NCI-H2081 (cell line): ENCODE measurements around the gene PMFBP1.

Experiments
- DNase-seq, 2 experiments: peaks; one replicate each; lab custom pipeline; 2025; lab: John Stamatoyannopoulos, UW

The PMFBP1 gene

DNA sequence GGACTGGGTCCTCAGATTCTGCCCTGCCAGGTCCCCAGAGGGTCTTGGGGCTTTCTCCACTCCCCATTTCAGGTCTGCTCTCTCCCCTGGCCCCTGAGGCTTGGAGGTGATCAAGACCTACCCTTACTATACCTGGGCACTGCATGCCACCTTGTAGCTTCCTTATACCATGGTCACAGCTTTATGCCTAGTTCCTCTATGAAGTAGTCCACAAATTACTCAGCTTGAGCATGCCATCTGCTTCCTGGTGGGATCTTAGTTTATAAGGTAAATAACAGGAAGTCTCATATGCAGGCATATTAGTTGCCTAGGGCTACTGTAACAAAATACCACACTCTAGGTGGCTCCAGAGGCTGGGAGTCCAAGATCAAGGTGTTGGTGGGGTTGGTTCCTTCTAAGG lies 11.0 kb upstream of the PMFBP1 start:
- peak; percentile 3 to 31 for DNase-seq

DNA sequence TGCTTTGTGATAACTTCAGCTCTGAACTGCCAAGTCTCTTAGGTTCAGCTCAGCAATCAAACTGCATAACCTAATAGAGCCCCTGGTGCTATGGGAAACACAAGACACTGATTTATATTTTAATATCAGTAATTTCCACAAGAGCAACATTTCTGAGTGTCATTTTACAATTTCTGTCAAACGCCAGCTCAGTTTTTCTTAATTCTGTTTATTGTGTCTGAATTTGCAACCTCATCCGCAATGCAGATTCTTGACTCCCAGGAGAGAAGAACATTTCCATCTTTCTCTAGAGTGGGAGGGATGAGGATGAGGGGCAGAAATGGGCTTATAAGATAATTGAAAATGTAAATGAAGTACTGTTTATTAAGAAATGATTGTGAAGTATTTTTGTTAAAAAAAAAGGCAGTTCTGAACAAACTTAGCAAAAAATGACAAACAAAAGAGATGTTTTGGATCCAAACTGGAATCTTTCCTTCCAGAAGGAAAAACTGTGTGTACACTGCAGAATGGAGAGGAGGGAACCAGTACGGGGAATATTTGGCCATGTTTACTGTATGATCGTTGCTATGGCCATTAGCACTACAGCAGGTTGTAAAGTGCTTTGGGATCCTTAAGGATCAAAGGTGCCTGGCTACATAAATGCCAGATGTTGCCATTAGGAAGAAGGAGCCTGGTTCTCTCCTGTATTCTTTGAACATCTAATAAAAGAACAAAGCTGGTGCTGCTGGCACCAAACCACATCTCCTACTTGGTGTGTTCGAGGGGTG lies 7.4 kb upstream of the PMFBP1 start:
- peak in 1 of 2 experiments; percentile 2 for DNase-seq

DNA sequence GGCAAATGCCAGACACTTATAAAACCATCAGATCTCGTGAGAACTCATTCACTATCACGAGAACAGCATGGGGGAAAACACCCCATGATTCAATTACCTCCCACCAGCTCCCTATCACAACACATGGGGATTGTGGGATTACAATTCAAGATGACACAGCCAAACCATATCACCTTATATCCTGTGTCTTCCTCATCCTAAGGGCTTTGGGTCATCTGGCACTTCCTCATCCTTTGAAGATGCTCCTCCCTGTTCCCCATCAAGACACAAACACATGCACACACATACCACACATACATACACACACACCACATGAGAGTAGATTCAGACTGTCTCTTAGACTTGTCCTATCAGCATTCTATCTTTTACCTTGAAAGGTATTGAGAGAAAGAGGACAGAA lies 2.8 kb upstream of the PMFBP1 start:
- no peak for DNase-seq

DNA sequence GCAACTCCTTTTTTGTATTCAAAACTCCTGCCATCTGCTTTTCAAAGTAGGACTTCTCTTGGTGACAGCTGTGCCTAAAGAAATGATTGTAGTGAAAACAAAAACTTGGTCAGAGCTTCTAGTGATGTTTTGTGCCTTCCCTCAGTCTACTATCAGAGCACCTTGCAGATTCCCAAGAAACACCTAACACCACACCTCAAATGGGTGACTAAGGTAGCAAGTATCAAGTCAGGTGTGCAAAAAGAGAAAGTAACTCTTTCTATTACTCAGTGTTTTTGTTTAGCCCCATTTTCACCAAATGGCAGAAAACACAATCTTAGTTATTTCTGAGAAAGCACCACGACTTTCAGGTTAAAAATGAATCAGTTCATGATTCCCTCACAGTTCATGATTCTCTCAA lies 2.0 kb upstream of the PMFBP1 start:
- DNase-seq = no peak

DNA sequence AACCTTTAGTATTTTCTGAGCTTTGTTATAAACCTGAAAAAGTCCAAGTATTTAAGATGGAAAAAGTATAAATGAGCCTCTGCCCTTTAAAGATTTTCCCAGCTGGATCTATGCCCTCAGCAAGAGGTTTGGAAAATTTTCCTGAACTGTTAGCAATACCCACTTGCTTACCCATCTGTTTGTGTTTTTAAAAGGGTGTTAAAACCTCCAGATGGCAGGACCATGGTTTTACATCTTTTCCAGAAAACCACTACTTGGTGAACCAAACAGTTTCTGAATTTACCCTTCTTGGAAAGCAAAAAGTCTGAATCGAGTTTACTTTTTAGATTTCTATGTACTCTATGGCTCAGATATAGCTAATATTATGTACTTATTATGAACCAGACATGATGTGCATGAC lies 719 bp downstream of the PMFBP1 start:
- no peak for DNase-seq

DNA sequence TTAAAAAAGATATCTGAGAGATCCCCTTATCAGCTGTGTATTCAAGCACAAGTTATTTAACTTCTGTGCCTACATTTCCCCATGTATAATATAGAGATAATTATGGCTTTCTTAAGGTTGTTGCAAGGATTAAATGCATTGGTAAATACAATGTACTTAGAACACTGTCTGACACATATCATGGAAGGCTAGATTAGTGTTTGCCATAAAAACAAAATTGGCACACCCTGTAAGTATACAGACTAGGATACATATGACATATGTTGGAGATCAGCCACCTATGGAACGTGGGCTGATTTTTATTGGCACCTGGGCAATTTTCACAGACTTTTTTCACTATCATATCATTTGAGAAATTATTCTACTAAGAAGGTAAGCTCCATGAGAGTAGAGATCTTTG lies 2.2 kb downstream of the PMFBP1 start:
- no peak for DNase-seq

DNA sequence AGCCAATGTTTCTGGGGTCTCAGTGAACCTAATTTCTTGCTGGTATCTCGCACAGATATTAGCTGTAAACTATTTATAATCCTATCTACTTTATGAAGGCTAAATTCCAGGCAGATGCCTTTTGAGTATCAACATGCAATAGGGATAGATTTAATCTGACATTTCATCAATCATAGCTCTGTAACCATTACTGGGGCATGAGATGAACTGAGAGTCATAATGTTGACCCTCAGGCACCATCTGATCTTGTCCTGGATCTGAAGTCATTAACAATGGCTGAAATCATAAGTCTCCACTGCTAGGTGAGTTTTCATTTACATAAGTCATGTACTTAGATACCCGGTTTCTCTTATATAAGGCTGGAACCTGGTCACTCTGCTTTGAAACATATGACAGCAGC lies 3.6 kb downstream of the PMFBP1 start:
- DNase-seq = no peak

DNA sequence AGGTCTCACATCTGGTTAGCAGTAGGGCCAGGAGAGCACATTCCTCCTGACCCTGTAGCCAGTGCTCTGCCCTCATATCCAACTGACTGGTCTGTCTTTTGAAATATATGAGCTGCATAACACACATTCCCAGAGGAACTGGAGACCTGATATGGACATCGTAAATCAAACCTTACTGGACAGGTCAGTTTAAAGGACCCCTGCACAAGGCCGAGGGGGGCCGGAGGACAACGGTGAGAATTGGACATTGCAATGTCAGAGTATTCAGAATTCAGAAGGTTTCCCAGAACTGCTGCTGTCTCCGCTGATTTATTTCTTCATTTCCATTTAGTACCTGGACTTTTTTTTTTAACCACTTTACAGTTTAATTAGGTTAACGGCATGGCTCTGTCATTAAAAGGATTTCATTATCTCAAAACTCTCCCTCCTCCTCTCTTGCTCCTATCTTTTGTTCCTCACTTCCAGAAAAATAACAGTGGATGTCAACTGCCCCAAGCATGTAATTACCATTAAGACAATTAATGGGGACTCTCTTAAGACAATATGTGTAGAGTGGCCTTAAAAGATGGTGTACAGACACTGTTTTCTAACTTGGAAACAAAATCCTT lies 4.9 kb downstream of the PMFBP1 start:
- no peak for DNase-seq

DNA sequence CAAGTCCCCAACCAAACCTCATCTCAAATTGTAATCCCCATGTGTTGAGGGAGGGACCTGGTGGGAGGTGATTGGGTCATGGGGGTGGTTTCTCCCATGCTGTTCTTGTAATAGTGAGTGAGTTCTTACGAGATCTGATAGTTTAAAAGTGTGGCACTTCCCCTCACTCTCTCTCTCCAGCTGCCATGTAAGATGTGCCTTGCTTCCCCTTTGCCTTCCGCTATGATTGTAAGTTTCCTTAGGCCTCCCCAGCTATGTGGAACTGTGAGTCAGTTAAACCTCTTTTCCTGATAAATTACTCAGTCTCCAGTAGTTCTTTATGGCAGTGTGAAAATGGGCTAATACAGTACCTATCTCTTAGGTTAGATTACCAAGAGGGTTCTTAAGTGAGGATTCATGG lies 5.8 kb downstream of the PMFBP1 start:
- DNase-seq = no peak

DNA sequence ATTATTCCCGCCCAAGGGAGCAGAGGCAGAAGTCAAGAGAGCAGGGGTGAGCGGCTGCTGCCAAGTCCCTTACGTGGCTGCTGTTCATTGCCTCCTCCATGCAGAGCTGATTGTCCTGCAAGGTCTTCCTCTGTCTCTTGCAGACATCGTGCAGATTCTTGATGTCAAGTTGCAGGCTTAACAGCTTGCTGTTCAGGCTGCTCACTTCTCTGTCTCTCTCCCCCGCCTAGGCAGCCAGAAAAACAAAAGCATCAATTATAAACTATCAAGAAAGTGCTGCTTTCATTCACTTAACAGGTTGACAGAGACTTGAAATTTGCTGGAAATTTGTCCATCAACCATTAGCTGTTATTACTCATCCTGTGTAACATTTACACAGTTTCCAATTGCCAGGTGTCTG lies 7.3 kb downstream of the PMFBP1 start:
- no peak for DNase-seq

DNA sequence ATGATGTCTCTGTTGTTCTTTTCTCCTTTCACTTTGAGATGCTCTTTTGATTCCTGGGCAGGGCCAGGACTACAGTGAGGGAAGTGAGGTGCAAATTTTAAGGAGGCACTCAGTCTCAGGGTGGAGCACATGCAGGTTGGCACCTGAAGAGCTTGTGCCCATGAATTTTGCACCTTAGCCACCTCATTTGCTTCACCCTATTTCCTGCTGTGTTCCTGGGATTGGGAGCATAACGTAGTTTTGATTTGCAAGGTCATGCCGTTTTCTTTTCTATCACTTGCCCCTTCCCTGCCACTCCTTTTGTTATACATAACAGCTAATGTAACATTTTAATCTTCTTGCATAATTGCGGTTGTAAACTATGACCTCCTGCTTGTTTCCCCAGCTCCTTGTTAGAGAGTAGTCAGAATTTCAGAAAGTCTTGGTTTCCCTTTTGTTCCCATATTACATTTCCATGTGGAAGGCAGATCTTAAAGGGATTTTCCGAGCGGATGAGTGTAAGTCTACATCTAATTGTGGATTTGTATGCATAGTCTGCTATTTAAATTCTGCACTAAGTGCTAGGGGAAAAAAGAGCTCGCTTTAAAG lies 9.8 kb downstream of the PMFBP1 start:
- no peak for DNase-seq

DNA sequence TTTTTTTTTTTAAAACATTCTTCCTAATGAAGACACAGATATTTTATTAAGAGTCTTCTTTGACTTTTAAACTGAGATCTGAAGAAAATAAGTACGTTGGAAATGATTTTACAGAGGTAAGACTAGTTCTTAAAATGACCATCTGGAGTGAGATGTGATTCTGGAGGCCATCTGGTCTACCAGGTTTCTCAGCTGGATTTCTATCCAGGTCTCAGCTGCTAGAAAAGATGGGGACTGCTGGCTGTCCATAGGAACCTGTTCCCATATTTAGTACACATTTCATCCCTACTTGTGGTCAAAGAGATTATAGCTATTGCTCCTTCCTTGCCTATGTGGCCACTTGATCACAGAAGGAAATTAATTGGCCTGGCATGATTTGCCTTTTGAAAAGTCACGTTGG lies 12.2 kb downstream of the PMFBP1 start:
- no peak for DNase-seq

DNA sequence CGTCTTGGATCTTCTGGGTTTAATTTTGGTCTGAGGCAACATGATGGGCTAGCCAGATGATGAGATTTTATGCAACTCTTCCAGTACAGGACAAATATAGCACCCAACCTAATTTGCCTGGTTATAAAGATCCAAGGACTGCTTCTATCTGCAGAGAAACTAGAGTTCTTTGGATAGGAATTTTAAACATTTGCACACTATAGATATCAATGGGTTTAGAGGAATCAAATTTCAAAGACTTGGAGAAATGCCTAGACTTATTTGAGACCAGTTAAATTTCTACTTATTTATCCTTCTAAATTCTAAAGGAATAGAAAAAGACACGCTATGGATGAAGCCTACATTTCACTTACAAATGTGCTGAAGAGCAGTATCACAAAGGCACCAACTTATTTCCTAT lies 12.6 kb downstream of the PMFBP1 start:
- no peak for DNase-seq

DNA sequence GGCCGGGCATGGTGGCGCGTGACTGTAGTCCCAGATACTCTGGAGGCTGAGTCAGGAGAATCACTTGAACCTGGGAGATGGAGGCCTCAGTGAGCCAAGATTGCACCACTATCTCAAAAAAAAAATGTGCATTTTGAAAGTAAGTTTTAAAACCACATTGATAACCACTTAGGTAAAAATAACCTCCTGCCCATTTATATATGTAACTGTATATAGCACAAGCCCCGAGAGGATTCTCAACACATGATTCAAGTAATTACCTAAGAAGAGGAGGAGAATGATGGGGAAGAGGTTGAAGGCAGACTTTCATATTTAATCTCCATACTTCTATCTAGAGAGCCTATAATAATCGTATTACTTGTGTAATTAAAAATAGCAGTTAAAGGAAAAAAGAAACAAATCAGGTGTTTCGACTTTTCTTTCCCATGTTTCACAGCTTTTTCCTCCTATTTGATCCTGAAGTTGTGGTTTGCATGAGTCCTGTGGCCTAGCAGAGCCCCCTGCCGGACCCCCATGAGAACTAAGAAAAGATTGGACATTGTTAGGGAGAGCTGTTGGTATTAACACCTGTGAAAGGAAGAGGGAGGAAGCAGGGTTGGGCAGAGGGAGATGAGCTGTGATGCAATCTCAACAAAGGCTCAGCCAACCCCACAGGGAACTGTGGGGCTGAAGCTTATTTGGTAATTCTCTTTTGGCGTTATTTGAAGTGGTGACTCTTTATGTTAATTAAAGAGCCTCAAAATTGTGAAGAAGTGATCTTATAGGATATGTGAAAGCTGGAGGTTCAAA lies 22.1 kb downstream of the PMFBP1 start:
- DNase-seq = no peak

DNA sequence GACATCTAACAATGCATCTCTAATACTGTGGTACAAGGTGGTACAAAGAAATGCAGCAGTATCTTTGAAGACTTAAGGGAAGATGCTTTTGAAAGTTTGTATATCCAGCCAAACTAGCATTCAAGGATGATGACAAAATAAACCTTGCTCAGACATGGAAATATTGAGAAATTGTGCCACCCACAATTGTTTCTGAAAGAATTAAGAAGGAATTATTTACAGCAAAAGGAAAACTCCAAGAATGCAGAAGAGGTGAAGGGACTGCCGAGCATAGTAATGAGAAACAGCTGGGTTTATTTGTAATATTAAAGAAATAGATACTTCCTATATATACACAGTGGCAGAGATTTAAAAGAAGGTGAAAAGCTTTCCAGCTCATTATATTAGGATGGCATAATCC lies 29.5 kb downstream of the PMFBP1 start:
- DNase-seq = no peak

DNA sequence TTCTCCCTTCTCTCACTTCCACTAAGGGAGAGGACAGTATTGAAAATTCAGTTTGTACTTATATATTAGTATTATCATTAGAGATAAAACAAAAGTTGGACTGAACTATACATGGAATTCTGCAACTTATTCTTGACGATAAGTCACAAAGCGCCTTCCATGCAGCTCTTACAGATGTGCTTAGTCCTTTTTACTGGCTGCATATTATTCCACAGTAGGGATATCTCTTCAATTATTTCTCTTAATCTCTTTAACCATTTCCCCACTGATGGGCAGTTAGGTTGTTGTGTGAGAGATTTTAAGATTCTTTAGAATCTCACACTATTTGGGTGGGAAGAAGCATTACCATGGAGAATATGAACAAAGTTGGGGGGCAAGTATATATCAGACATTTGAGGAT lies 32.0 kb downstream of the PMFBP1 start:
- no peak for DNase-seq

DNA sequence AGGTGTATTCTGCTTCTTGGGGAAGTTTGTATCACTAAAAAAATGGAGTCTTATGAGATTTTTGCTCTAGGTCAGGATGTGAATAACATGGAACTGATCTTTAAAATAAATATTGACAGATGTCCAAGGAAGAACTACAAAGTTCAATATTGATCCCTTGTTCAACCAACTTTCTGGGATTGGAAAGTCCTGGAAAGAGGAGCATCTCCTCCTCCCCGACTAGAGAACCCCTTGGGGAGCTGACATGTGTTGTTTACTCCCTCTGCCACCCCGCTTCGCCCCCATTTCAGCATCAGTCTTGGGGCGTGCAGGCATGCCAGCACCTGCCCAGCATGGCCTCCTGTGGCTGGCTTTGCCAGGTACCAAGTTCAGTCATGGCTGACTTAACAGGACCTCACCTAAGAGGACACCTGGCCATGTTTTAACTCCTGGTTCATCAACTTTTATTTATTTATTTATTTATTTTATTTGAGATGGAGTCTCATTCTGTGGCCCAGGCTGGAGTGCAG lies 33.8 kb downstream of the PMFBP1 start:
- DNase-seq = no peak

DNA sequence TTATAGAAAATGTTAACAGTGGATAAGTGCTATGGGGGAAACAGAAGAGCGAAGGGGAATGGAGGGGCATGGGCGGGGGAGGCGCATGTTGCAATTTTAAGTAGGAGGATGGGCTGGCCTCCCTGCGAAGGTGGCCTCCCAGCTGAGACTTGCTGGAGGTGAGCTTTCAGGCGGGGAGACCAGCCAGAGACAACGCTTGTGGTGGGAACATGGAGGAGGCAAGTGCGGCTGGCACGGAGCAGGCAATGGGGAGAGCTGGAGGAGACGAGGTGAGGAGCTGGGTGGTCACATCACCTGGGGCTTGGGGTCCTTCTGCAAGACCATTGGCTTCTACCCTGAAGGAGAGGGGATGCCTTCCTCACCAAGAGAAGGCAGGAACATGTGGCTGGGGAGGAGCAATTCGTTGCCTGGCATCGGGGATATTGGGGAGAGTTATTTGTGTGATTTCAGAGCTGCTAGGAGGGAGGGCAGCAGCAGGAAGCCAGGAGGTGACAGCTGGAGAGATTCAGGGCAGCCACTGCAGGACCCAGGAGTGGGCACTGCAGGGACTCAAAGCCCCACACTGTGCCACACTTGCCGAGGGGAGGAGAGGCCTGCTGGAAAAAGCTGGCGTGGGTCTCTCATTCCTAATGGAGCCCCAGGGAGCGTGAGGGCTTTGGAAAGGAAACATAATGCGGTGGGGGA lies 34.4 kb downstream of the PMFBP1 start:
- DNase-seq = no peak

DNA sequence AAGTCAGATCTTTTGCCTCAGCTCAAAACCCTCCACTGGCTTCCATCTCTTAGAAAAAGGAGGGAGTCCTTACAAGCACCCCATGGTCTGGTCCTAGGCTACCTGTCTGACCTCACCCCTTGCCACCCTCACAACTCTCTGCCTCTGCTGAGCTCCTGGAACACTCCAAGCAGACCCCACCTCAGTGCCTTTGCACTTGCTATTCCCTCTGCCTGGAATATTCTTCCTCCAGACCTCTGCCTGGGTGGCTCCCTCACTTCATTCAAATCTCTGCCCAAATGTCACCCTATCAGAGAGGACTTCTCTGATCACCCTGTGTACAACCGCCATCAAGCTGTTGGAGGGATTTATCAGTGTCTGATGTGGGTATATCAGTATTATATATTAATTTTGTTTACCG lies 37.4 kb downstream of the PMFBP1 start:
- DNase-seq = no peak

DNA sequence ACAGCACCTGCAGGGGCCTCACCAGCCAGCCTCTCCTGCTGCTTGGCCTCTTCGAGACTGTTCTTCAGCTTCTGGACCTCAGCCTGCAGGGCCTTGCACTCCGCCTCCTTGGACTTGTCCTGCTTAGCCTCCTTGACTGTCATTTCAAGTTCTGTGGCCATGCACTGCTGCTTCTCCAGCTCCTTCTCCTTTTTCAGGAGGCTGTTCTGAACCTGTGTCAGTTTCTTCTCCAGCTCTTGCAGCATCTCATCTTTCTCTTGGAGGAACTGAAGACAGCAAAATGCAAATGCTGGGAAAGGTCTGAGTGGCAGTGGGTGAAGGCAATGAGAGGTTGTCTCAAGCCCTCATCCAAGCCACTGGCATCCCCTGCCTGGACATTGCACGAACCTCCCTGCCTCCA lies 39.2 kb downstream of the PMFBP1 start:
- DNase-seq = no peak

DNA sequence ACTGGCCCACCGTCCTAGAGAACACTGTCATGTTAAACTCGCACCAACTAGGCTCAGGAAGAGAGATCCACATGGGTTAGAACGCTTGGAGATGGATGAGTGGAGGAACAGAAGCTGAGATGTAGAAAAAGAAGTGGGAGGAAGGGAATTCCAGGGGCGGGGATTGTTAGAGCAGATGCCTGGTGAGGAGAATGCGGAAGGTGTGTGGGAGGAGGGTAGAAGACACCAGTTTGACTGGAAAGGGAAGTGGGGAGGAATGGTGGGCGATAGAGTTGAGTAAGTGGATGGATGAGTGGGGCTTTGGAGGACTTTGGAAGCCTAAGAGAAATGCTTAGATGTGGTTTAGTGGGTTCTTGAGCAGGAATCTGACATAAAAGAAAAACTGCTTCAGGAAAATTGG lies 40.9 kb downstream of the PMFBP1 start:
- DNase-seq = no peak
